Activated CD8-positive, alpha-beta T cell treated with anti-CD3 and anti-CD28 coated beads for 36 hours (primary cell): ENCODE measurements around the gene OR2T3. TPM values are rescaled to one million over a fixed set of nuclear protein-coding genes. Genes with fewer than 3 reads are reported as not detected.
"Not testable (repeated sequence)": the region's sequence is repeated elsewhere in the genome, so short reads cannot be mapped to it uniquely, and the experiment has no call there.

ENCODE experiments used
- ATAC-seq: fragments of 200-7000 bp; cut with Tn5 transposase; one replicate; pipeline ENCODE4 v1.10.0; 2021; ENCODE audit warnings: mild to moderate bottlenecking, moderate library complexity
- CTCF ChIA-PET: fragments of 350-600 bp; sonication (Branson Sonifier 250); formaldehyde crosslinking; loops from one replicate; lab custom pipeline; 2021; ENCODE audit warnings: antibody characterized with exemption; lab: Charles Lee
- POLR2A ChIA-PET: fragments of 350-600 bp; sonication (Branson Sonifier 250); formaldehyde crosslinking; loops from one replicate; lab custom pipeline; 2021; ENCODE audit warnings: antibody characterized with exemption; lab: Charles Lee
- DNase-seq: peaks from one replicate; pipeline ENCODE4 v3.0.0-alpha.2; 2020
- H3K27ac Mint-ChIP-seq: one replicate; pipeline ENCODE4 v1.8.0; 2021; ENCODE audit warnings: mild to moderate bottlenecking, mixed read lengths
- H3K27me3 Mint-ChIP-seq: one replicate; pipeline ENCODE4 v1.8.0; 2021; ENCODE audit warnings: mixed read lengths
- H3K36me3 Mint-ChIP-seq: one replicate; pipeline ENCODE4 v1.8.0; 2021; ENCODE audit warnings: low read depth, mixed read lengths
- H3K4me1 Mint-ChIP-seq: one replicate; pipeline ENCODE4 v1.8.0; 2021; ENCODE audit warnings: low read depth, mixed read lengths
- H3K4me3 Mint-ChIP-seq: one replicate; pipeline ENCODE4 v1.8.0; 2021; ENCODE audit warnings: mild to moderate bottlenecking, moderate library complexity, mixed read lengths
- H3K9me3 Mint-ChIP-seq: one replicate; pipeline ENCODE4 v1.8.0; 2021; ENCODE audit warnings: mixed read lengths
- intact Hi-C: fragments of 100-400 bp; cut with micrococcal nuclease; formaldehyde crosslinking; loops from one replicate; pipeline ENCODE4 v1.10.0; 2022
- total RNA-seq, 2 experiments: library from RNA; stranded (reverse); gene quantifications; one replicate each; pipeline ENCODE4 v1.2.3, GENCODE V29; 2021

Gene OR2T3
- total RNA-seq, 2 experiments from 2014 or later = not detected

GRCh38 chr1:248445399-248445798, 27.8 kb upstream of the OR2T3 start, which contains the start of gene OR2T2:
Gene OR2T2, plus strand, starts transcription at chr1:248445637. Its CDS starts 7,161 bp downstream, at chr1:248452798.
- H3K27ac Mint-ChIP-seq, H3K27me3 Mint-ChIP-seq: not testable (repeated sequence)

GRCh38 chr1:248448409-248449074, 24.6 kb upstream of the OR2T3 start:
- intact Hi-C loops, H3K4me3 Mint-ChIP-seq, CTCF ChIA-PET, H3K9me3 Mint-ChIP-seq, ATAC-seq, H3K27me3 Mint-ChIP-seq, H3K27ac Mint-ChIP-seq, H3K36me3 Mint-ChIP-seq, POLR2A ChIA-PET, H3K4me1 Mint-ChIP-seq, DNase-seq: not testable (repeated sequence)

More at GRCh38 chr1:248445399-248445798, 27.8 kb upstream of the OR2T3 start, which contains the start of gene OR2T2:
- POLR2A ChIA-PET, H3K4me1 Mint-ChIP-seq, intact Hi-C loops, CTCF ChIA-PET, H3K9me3 Mint-ChIP-seq, H3K36me3 Mint-ChIP-seq, H3K4me3 Mint-ChIP-seq, DNase-seq, ATAC-seq: not testable (repeated sequence)

GRCh38 chr1:248449821-248450465, 23.2 kb upstream of the OR2T3 start:
- DNase-seq, CTCF ChIA-PET, H3K27ac Mint-ChIP-seq, ATAC-seq, H3K9me3 Mint-ChIP-seq, H3K27me3 Mint-ChIP-seq, H3K4me3 Mint-ChIP-seq, POLR2A ChIA-PET, H3K36me3 Mint-ChIP-seq, H3K4me1 Mint-ChIP-seq, intact Hi-C loops: not testable (repeated sequence)

- POLR2A ChIA-PET, H3K27me3 Mint-ChIP-seq, intact Hi-C loops, H3K36me3 Mint-ChIP-seq, CTCF ChIA-PET, ATAC-seq, H3K9me3 Mint-ChIP-seq, H3K4me1 Mint-ChIP-seq, H3K4me3 Mint-ChIP-seq, H3K27ac Mint-ChIP-seq, DNase-seq: not testable (repeated sequence)
Observed at GRCh38 chr1:248450466-248451145, 22.5 kb upstream of the OR2T3 start.

GRCh38 chr1:248453619-248454018, 19.5 kb upstream of the OR2T3 start:
- H3K4me1 Mint-ChIP-seq, CTCF ChIA-PET, H3K9me3 Mint-ChIP-seq, H3K27me3 Mint-ChIP-seq, intact Hi-C loops, H3K36me3 Mint-ChIP-seq, DNase-seq, ATAC-seq, H3K27ac Mint-ChIP-seq, POLR2A ChIA-PET, H3K4me3 Mint-ChIP-seq: not testable (repeated sequence)

- H3K27me3 Mint-ChIP-seq, POLR2A ChIA-PET, H3K4me3 Mint-ChIP-seq, DNase-seq, ATAC-seq, H3K36me3 Mint-ChIP-seq, H3K27ac Mint-ChIP-seq, H3K9me3 Mint-ChIP-seq, CTCF ChIA-PET, H3K4me1 Mint-ChIP-seq: not testable (repeated sequence)
- intact Hi-C loops = loop anchor here (5.0 kb wide), 1 partner anchor 177 kb away; no protein-coding TSS in a partner anchor
Observed at GRCh38 chr1:248455045-248455444, 18.1 kb upstream of the OR2T3 start.

- H3K36me3 Mint-ChIP-seq, H3K4me1 Mint-ChIP-seq, H3K27ac Mint-ChIP-seq, H3K27me3 Mint-ChIP-seq, CTCF ChIA-PET, H3K9me3 Mint-ChIP-seq, H3K4me3 Mint-ChIP-seq, POLR2A ChIA-PET, DNase-seq, ATAC-seq: not testable (repeated sequence)
- intact Hi-C loops = loop anchor here (5.0 kb wide), 1 partner anchor 176 kb away; no protein-coding TSS in a partner anchor
Observed at GRCh38 chr1:248456635-248457034, 16.5 kb upstream of the OR2T3 start.

- H3K9me3 Mint-ChIP-seq, CTCF ChIA-PET, H3K27me3 Mint-ChIP-seq, DNase-seq, ATAC-seq, H3K27ac Mint-ChIP-seq, H3K4me1 Mint-ChIP-seq, H3K4me3 Mint-ChIP-seq, POLR2A ChIA-PET, H3K36me3 Mint-ChIP-seq: not testable (repeated sequence)
- intact Hi-C loops = loop anchor here (5.0 kb wide), 1 partner anchor 173 kb away; no protein-coding TSS in a partner anchor
Observed at GRCh38 chr1:248459117-248459516, 14.0 kb upstream of the OR2T3 start.
